ENCODE results near the gene NEUROD6. TPM values are rescaled to one million over a fixed set of nuclear protein-coding genes. Genes with fewer than 3 reads are reported as not detected.

The NEUROD6 gene
- total RNA-seq, 1 donor from 2014 or later = not detected

GRCh38 chr7:31320675-31321074, 19.9 kb downstream of the NEUROD6 start:
- Mint-ChIP-seq H3K36me3 (ENCODE audit: insufficient read depth) (no peaks in the 10 kb centered on the region), H3K9me3 (ENCODE audit: low read depth) (no peaks in the 10 kb centered on the region), H3K4me1 (ENCODE audit: low read depth) (peaks cover 7% of the 10 kb centered on the region), H3K27ac (no peak overlapping the region), H3K4me3 (ENCODE audit: low read depth) (no peak overlapping the region), H3K27me3 (no peaks in the 10 kb centered on the region)
- DNase-seq (ENCODE audit: low spot score, unreplicated experiment) = no peak
- TF ChIP-seq CTCF (IDR thresholded peaks at IDR 0.05; ENCODE audit: unreplicated experiment) = no peak

- Mint-ChIP-seq H3K27ac (no peak overlapping the region), H3K4me1 (ENCODE audit: low read depth) (peaks cover 7% of the 10 kb centered on the region), H3K36me3 (ENCODE audit: insufficient read depth) (no peaks in the 10 kb centered on the region), H3K4me3 (ENCODE audit: low read depth) (no peak overlapping the region), H3K9me3 (ENCODE audit: low read depth) (no peaks in the 10 kb centered on the region), H3K27me3 (no peaks in the 10 kb centered on the region)
- DNase-seq (ENCODE audit: low spot score, unreplicated experiment) = no peak
- TF ChIP-seq CTCF (IDR thresholded peaks at IDR 0.05; ENCODE audit: unreplicated experiment) = no peak
Observed at GRCh38 chr7:31318313-31318712, 22.2 kb downstream of the NEUROD6 start.

- no peak overlapping the region for H3K27ac Mint-ChIP-seq
- H3K36me3 Mint-ChIP-seq (ENCODE audit: insufficient read depth) = no peaks in the 10 kb centered on the region
- H3K4me1 Mint-ChIP-seq (ENCODE audit: low read depth) = peaks cover 14% of the 10 kb centered on the region
- TF ChIP-seq CTCF (IDR thresholded peaks at IDR 0.05; ENCODE audit: unreplicated experiment) = no peak
- H3K4me3 Mint-ChIP-seq (ENCODE audit: low read depth) = no peak overlapping the region
- H3K27me3 Mint-ChIP-seq = no peaks in the 10 kb centered on the region
- DNase-seq (ENCODE audit: low spot score, unreplicated experiment) = no peak
- H3K9me3 Mint-ChIP-seq (ENCODE audit: low read depth) = no peaks in the 10 kb centered on the region
Observed at GRCh38 chr7:31316876-31317275, 23.6 kb downstream of the NEUROD6 start.

GRCh38 chr7:31315758-31316157, 24.8 kb downstream of the NEUROD6 start:
- H3K27me3 Mint-ChIP-seq = peaks cover 4% of the 10 kb centered on the region
- H3K4me1 Mint-ChIP-seq (ENCODE audit: low read depth) = peaks cover 18% of the 10 kb centered on the region
- H3K36me3 Mint-ChIP-seq (ENCODE audit: insufficient read depth) = no peaks in the 10 kb centered on the region
- no peak overlapping the region for H3K4me3 Mint-ChIP-seq (ENCODE audit: low read depth)
- no peak for TF ChIP-seq CTCF (IDR thresholded peaks at IDR 0.05; ENCODE audit: unreplicated experiment)
- H3K9me3 Mint-ChIP-seq (ENCODE audit: low read depth) = no peaks in the 10 kb centered on the region
- no peak overlapping the region for H3K27ac Mint-ChIP-seq
- no peak for DNase-seq (ENCODE audit: low spot score, unreplicated experiment)

GRCh38 chr7:31314781-31315180, 25.7 kb downstream of the NEUROD6 start:
- peaks cover 18% of the 10 kb centered on the region for H3K4me1 Mint-ChIP-seq (ENCODE audit: low read depth)
- H3K4me3 Mint-ChIP-seq (ENCODE audit: low read depth) = no peak overlapping the region
- no peak for DNase-seq (ENCODE audit: low spot score, unreplicated experiment)
- H3K36me3 Mint-ChIP-seq (ENCODE audit: insufficient read depth) = no peaks in the 10 kb centered on the region
- H3K27me3 Mint-ChIP-seq = peaks cover 7% of the 10 kb centered on the region
- H3K9me3 Mint-ChIP-seq (ENCODE audit: low read depth) = no peaks in the 10 kb centered on the region
- no peak for TF ChIP-seq CTCF (IDR thresholded peaks at IDR 0.05; ENCODE audit: unreplicated experiment)
- H3K27ac Mint-ChIP-seq = no peak overlapping the region

Measured in progenitor cell of endocrine pancreas (in vitro differentiated cells).